Measurements from ENCODE around the gene MEPE. TPM values are rescaled to one million over a fixed set of nuclear protein-coding genes. Genes with fewer than 3 reads are reported as not detected.
A peak's percentile ranks its signal among the peaks of the same experiment; 100 is the strongest.

Gene MEPE
- total RNA-seq, 1 donor from 2014 or later, result not detected

DNA sequence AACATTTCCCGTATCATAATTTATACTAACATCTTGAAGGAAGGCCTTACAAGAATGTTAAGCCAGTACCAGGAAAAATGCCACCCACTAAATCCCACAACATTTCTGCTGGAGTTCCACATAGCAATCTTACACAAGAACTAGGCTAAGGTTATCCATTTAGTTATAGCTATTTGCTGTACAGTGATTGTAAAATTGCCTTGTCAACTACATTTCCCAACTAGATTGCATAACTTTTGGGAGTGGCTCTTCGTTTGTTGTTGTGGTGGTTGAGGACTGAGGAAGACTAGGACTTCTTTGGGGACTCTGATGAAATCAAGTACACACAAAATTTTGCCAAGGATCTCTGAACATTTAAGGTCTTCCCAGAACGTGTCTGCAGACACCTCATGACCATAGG, 25.4 kb upstream of the MEPE start:
- H3K36me3 Mint-ChIP-seq (ENCODE audit: insufficient read depth), result no peaks in the 10 kb centered on the region
- no peak overlapping the region for H3K27ac Mint-ChIP-seq
- H3K9me3 Mint-ChIP-seq (ENCODE audit: low read depth), result peaks cover 6% of the 10 kb centered on the region
- TF ChIP-seq, protein P1, sequence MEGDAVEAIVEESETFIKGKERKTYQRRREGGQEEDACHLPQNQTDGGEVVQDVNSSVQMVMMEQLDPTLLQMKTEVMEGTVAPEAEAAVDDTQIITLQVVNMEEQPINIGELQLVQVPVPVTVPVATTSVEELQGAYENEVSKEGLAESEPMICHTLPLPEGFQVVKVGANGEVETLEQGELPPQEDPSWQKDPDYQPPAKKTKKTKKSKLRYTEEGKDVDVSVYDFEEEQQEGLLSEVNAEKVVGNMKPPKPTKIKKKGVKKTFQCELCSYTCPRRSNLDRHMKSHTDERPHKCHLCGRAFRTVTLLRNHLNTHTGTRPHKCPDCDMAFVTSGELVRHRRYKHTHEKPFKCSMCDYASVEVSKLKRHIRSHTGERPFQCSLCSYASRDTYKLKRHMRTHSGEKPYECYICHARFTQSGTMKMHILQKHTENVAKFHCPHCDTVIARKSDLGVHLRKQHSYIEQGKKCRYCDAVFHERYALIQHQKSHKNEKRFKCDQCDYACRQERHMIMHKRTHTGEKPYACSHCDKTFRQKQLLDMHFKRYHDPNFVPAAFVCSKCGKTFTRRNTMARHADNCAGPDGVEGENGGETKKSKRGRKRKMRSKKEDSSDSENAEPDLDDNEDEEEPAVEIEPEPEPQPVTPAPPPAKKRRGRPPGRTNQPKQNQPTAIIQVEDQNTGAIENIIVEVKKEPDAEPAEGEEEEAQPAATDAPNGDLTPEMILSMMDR (IDR thresholded peaks at IDR 0.05; ENCODE audit: unreplicated experiment), result no peak
- H3K4me3 Mint-ChIP-seq (ENCODE audit: low read depth), result no peak overlapping the region
- peaks cover 5% of the 10 kb centered on the region for H3K4me1 Mint-ChIP-seq (ENCODE audit: low read depth)
- H3K27me3 Mint-ChIP-seq, result no peaks in the 10 kb centered on the region
- no peak for DNase-seq (ENCODE audit: low spot score, unreplicated experiment)

DNA sequence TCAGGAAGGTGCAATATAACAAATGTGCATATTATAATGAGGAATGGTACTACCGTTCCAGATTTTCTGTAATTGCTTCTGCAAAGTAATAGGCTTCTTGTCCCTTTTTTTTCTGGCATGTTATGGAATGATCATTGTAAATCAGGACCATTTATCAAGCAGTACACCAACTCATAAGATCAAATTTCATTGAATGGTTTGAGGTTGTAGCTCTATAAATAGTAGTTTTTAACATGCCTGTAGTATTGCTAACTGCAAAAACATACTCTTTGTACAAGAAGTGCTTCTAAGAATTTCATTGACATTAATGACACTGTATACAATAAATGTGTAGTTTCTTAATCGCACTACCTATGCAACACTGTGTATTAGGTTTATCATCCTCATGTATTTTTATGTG, 20.8 kb upstream of the MEPE start:
- Mint-ChIP-seq H3K27me3 (no peaks in the 10 kb centered on the region), H3K4me3 (ENCODE audit: low read depth) (no peak overlapping the region), H3K4me1 (ENCODE audit: low read depth) (no peaks in the 10 kb centered on the region), H3K9me3 (ENCODE audit: low read depth) (peaks cover 31% of the 10 kb centered on the region), H3K27ac (no peak overlapping the region), H3K36me3 (ENCODE audit: insufficient read depth) (no peaks in the 10 kb centered on the region)
- TF ChIP-seq, protein P1 (IDR thresholded peaks at IDR 0.05; ENCODE audit: unreplicated experiment), result no peak
- DNase-seq (ENCODE audit: low spot score, unreplicated experiment), result no peak

DNA sequence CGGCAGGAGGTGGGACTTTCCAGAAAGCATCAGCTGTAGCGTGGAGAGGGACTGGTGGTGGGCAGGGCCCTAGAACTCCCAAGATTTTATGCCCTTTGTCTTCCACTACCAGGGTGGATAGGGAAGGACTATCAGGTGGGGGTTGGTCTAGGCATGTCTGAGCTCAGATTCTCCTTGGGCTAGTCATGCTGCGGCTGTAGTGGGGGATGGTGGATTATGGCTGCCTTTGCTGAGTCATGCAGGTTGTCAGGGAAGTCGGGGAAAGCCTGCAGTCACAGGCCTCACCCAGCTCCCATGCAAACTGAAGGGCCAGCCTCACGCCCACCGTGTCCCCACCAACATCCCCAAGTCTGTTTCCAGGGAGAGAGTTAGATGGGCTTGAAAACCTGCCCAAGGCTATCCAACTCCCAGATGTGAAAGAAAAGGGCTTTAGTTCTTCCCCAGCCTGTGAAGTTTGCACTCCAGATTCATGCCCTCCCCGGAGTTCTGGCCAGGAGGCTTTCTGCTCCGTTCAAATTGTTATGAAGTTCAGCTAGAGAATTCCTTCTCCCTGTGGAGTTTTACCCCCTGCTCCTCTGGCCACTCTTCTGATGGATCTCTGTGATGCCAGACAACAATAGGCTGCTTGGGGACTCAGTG, 13.4 kb upstream of the MEPE start:
- peak overlapping the region; percentile 43 for H3K27ac Mint-ChIP-seq
- H3K27me3 Mint-ChIP-seq, result no peaks in the 10 kb centered on the region
- H3K4me1 Mint-ChIP-seq (ENCODE audit: low read depth), result peaks cover 13% of the 10 kb centered on the region
- peaks cover 34% of the 10 kb centered on the region for H3K9me3 Mint-ChIP-seq (ENCODE audit: low read depth)
- no peak overlapping the region for H3K4me3 Mint-ChIP-seq (ENCODE audit: low read depth)
- no peak for DNase-seq (ENCODE audit: low spot score, unreplicated experiment)
- peaks cover 1% of the 10 kb centered on the region for H3K36me3 Mint-ChIP-seq (ENCODE audit: insufficient read depth)
- TF ChIP-seq, protein P1 (IDR thresholded peaks at IDR 0.05; ENCODE audit: unreplicated experiment), result no peak

DNA sequence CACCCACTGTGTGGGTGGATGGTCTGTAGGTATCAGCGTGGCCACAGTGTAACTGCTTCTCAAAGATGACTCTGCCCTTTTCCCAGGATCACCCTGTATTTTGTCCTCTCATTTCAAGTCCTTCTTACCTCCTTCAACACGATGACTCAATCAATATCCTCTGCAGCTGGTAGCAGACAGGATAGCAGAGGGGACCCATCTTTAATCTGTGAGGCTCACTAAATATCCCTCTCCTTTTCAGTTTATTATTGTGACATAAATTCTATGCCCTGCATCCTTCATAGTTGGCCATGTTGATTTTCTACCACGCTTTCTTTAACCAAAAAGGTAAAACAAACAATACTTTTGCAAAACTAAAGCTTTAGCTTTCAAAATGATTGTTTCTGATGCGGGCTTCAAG, 9.6 kb upstream of the MEPE start:
- Mint-ChIP-seq H3K27me3 (no peaks in the 10 kb centered on the region), H3K36me3 (ENCODE audit: insufficient read depth) (peaks cover 1% of the 10 kb centered on the region), H3K4me1 (ENCODE audit: low read depth) (peaks cover 13% of the 10 kb centered on the region), H3K9me3 (ENCODE audit: low read depth) (peaks cover under 1% of the 10 kb centered on the region), H3K27ac (no peak overlapping the region), H3K4me3 (ENCODE audit: low read depth) (no peak overlapping the region)
- no peak for DNase-seq (ENCODE audit: low spot score, unreplicated experiment)
- TF ChIP-seq, protein P1 (IDR thresholded peaks at IDR 0.05; ENCODE audit: unreplicated experiment), result no peak

DNA sequence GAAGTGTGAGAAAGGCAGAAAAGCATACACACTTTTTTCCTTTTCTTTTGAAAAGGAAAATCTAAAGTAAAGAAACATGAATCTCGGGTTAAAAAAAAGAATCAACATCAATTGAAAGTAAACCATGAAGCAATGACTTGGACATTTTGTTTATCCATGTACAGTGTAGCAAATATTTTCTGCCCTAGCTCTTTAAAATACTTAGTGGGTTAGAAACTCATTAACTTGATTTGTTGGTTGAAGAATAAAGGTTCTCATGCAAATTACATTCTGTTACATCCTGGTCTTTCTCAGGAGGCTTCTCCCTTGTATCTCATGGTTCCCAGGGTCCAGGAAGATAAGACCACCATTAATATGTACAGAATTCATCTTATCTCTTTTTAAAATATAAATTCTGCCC, 9.0 kb upstream of the MEPE start:
- no peaks in the 10 kb centered on the region for H3K9me3 Mint-ChIP-seq (ENCODE audit: low read depth)
- DNase-seq (ENCODE audit: low spot score, unreplicated experiment), result no peak
- peaks cover 1% of the 10 kb centered on the region for H3K36me3 Mint-ChIP-seq (ENCODE audit: insufficient read depth)
- TF ChIP-seq, protein P1 (IDR thresholded peaks at IDR 0.05; ENCODE audit: unreplicated experiment), result no peak
- peaks cover 13% of the 10 kb centered on the region for H3K4me1 Mint-ChIP-seq (ENCODE audit: low read depth)
- H3K4me3 Mint-ChIP-seq (ENCODE audit: low read depth), result no peak overlapping the region
- no peak overlapping the region for H3K27ac Mint-ChIP-seq
- H3K27me3 Mint-ChIP-seq, result no peaks in the 10 kb centered on the region

All from progenitor cell of endocrine pancreas (in vitro differentiated cells).